Adipose tissue (tissue), 3 donors: ENCODE data around the gene ALKBH1. TPM values are rescaled to one million over a fixed set of nuclear protein-coding genes. Genes with fewer than 3 reads are reported as not detected.
"Not testable (repeated sequence)": the region's sequence is repeated elsewhere in the genome, so short reads cannot be mapped to it uniquely, and the experiment has no call there.

ENCODE experiments used
- H3K27ac ChIP-seq: one replicate; pipeline ENCODE4 v1.5.1; 2013; ENCODE audit warnings: low read depth, low read length
- WGBS, 3 donors: extraction: QIAGEN DNeasy Blood & Tissue Kit; methylation state at CpG; one replicate each; pipeline ENCODE4 v1.1.7; 2013; 5-methylcytosine and 5-hydroxymethylcytosine counted together
- polyA plus RNA-seq, 3 donors: library from polyadenylated mRNA; stranded (reverse); fragments of 200-250 nt; gene quantifications; one replicate each; pipeline ENCODE4 v1.2.3, GENCODE V29; 2013
- donor health status: healthy with polysubstance abuse.
- donor health status: Bipolar disorder and iron deficiency.
- donor health status: healthy.

The ALKBH1 gene
- polyA plus RNA-seq: 1 to 10 TPM; 3.3 to 6.3 (median 3.4) TPM

- no peak within 1 kb of the TSS for H3K27ac ChIP-seq
- WGBS, 3 donors: 0% methylated on average over 49 of the region's 49 CpGs
Measured at GRCh38 chr14:77707724-77708408, at the start of gene ALKBH1, which contains the start of gene SLIRP. Gene ALKBH1, minus strand, starts transcription at chr14:77708023. Its CDS starts 19 bp downstream, at chr14:77708004. Gene SLIRP, plus strand, starts transcription at chr14:77708103. Its CDS starts 9 bp downstream, at chr14:77708112.

GRCh38 chr14:77752799-77753516, 45.1 kb upstream of the ALKBH1 start:
- no peak overlapping the region for H3K27ac ChIP-seq
- WGBS, 3 donors: 51 to 62% (median 58%) methylated on average over 3 of the region's 3 CpGs

GRCh38 chr14:77752266-77752665, 44.4 kb upstream of the ALKBH1 start:
- 96 to 97% (median 97%) methylated on average over 2 of the region's 2 CpGs for WGBS, 3 donors
- no peak overlapping the region for H3K27ac ChIP-seq

GRCh38 chr14:77747425-77747824, 39.6 kb upstream of the ALKBH1 start:
- not testable (repeated sequence) for H3K27ac ChIP-seq
- 91% methylated on average over 12 to 33 of the region's 33 CpGs for WGBS, 3 donors

GRCh38 chr14:77746064-77746702, 38.4 kb upstream of the ALKBH1 start:
- WGBS, 3 donors: 58 to 71% (median 65%) methylated on average over 4 of the region's 4 CpGs
- no peak overlapping the region for H3K27ac ChIP-seq

GRCh38 chr14:77741438-77741837, 33.6 kb upstream of the ALKBH1 start:
- WGBS, 3 donors: 66 to 86% (median 82%) methylated on average over 2 of the region's 2 CpGs
- H3K27ac ChIP-seq: no peak overlapping the region

GRCh38 chr14:77738559-77739250, 30.9 kb upstream of the ALKBH1 start:
- 50 to 82% (median 76%) methylated on average over 7 of the region's 7 CpGs for WGBS, 3 donors
- no peak overlapping the region for H3K27ac ChIP-seq

GRCh38 chr14:77730976-77731497, 23.2 kb upstream of the ALKBH1 start:
- no peak overlapping the region for H3K27ac ChIP-seq
- WGBS, 3 donors: 73 to 78% (median 76%) methylated on average over 3 of the region's 3 CpGs

- WGBS, 3 donors: 96 to 98% (median 97%) methylated on average over 3 of the region's 3 CpGs
- H3K27ac ChIP-seq: no peak overlapping the region
Measured at GRCh38 chr14:77722301-77722700, 14.5 kb upstream of the ALKBH1 start.

- no peak overlapping the region for H3K27ac ChIP-seq
- WGBS, 3 donors: 92 to 95% (median 94%) methylated on average over 5 of the region's 5 CpGs
Measured at GRCh38 chr14:77721437-77721836, 13.6 kb upstream of the ALKBH1 start.

GRCh38 chr14:77717608-77718305, 9.9 kb upstream of the ALKBH1 start:
- no peak overlapping the region for H3K27ac ChIP-seq
- WGBS, 3 donors: 83 to 86% (median 84%) methylated on average over 5 of the region's 5 CpGs

GRCh38 chr14:77714926-77715325, 7.1 kb upstream of the ALKBH1 start:
- WGBS, 3 donors: 89 to 92% (median 90%) methylated on average over 6 of the region's 6 CpGs
- H3K27ac ChIP-seq: no peak overlapping the region

GRCh38 chr14:77710364-77710763, 2.5 kb upstream of the ALKBH1 start:
- 67 to 80% (median 78%) methylated on average over 2 of the region's 2 CpGs for WGBS, 3 donors
- no peak overlapping the region for H3K27ac ChIP-seq

GRCh38 chr14:77709412-77709811, 1.6 kb upstream of the ALKBH1 start:
- no peak overlapping the region for H3K27ac ChIP-seq

GRCh38 chr14:77708749-77709148, 926 bp upstream of the ALKBH1 start:
- no peak overlapping the region for H3K27ac ChIP-seq
- 17 to 26% (median 21%) methylated on average over 7 of the region's 7 CpGs for WGBS, 3 donors

More at GRCh38 chr14:77709412-77709811, 1.6 kb upstream of the ALKBH1 start:
- WGBS, 3 donors: 55 to 88% (median 88%) methylated on average over 3 of the region's 3 CpGs

- no peak overlapping the region for H3K27ac ChIP-seq
- WGBS, 3 donors: 0% methylated on average over 14 of the region's 14 CpGs
Measured at GRCh38 chr14:77707355-77707723, 484 bp downstream of the ALKBH1 start.

GRCh38 chr14:77691259-77691658, 16.6 kb downstream of the ALKBH1 start:
- whole genome bisulfite sequencing, 3 donors: 80 to 94% (median 93%) methylated on average over 2 of the region's 2 CpGs
- no peak overlapping the region for H3K27ac ChIP-seq

GRCh38 chr14:77682158-77682553, 25.7 kb downstream of the ALKBH1 start:
- 21 to 30% (median 21%) methylated on average over 1 of the region's 1 CpG for WGBS, 3 donors
- H3K27ac ChIP-seq: no peak overlapping the region
